PFSK-1 (cell line): ENCODE results near the gene C4orf36.

Source experiments
- POLR2AphosphoS5 ChIP-seq: IDR thresholded peaks from 2 replicates; pipeline ENCODE4 v1.6.1; 2012; ENCODE audit warnings: low read depth, mild to moderate bottlenecking, control low read depth, low read length, moderate library complexity
- REST ChIP-seq, 2 experiments: IDR thresholded peaks; 2 replicates each; pipeline versions ENCODE4 v1.6.1 to v1.8.0; 2011 to 2012; ENCODE audit warnings: low read depth in 2 of 2, low read length in 2 of 2, control low read depth in 1 of 2, inconsistent platforms in 1 of 2, mild to moderate bottlenecking in 1 of 2, moderate library complexity in 1 of 2; ENCODE audit not compliant: insufficient read depth in 1 of 2
- SIN3A ChIP-seq: IDR thresholded peaks from 2 replicates; pipeline ENCODE4 v1.6.1; 2012; ENCODE audit warnings: mild to moderate bottlenecking, low read length, moderate library complexity, borderline replicate concordance; ENCODE audit not compliant: insufficient read depth
- TAF1 ChIP-seq: IDR thresholded peaks from 2 replicates; pipeline ENCODE4 v1.6.1; 2012; ENCODE audit warnings: low read length, control low read depth, borderline replicate concordance; ENCODE audit not compliant: insufficient read depth

DNA sequence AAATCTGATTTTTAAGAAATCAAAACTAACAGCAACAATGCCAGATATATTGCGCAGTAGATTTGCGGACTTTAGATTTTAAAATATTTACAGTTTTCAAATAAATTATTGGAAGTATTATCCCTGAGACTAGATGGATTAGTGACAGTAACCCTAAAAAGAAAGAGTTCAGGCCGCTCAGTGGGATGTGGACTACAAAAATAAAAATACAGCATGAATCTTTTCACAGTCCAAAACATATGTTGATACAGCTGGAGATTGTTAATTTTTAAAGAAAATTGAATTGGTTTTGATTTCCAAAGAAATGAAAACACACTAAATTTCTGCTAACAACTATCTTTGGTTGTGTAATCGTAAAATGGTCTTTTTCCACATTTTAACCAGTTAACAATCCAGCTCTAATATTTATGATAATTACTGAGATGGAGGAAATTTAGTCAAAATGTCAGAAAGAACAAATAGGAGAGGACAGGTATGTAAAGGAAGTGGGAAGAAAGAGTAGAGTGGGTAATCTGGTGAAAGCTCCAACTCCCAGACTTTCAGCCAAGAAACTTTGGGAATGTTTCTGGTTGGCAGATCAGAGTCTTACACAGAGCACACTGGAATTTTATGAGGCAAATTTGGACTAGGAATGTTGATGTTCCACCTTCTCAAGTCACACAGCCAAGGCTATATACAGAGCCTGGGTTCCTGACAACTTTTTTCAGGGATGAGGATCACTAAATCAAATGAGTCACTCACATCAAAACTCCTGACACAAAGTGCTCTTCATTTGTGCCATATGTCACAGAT is 15.1 kb downstream of the C4orf36 start:
- no peak for TF ChIP-seq REST (IDR thresholded peaks at IDR 0.05; ENCODE audit: insufficient read depth in 1 of 2, low read depth in 2 of 2, low read length in 2 of 2)
- TF ChIP-seq TAF1, result no peak
- no peak for TF ChIP-seq POLR2AphosphoS5
- no peak for TF ChIP-seq SIN3A
